Ammon's horn (tissue), 1 donor: ENCODE measurements around the gene LRP1-AS.

Experiments used
- DNase-seq: peaks from one replicate; pipeline ENCODE4 v3.0.0-alpha.2; 2016; ENCODE audit warnings: low spot score

LRP1-AS gene

DNA sequence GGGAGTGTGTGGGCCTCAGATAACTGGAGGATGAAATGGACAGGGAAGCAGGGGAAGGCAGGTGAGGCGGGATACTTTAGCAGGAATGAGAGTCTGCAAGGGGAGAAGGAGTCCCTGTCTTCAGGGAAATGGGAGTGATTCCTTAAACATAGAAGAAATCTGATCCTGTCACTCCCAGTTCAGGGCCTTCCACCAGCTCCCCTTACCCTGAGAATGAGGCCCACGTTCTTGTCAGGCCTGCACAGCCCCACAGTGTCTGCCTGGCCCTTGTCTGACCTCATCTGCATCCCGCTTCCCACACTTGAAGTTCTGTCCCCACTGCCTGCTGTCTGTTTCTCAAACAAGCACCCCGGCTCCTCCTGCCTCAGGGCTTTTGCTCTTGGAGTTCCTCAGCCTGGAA, 12.6 kb upstream of the LRP1-AS start:
- no peak for DNase-seq

DNA sequence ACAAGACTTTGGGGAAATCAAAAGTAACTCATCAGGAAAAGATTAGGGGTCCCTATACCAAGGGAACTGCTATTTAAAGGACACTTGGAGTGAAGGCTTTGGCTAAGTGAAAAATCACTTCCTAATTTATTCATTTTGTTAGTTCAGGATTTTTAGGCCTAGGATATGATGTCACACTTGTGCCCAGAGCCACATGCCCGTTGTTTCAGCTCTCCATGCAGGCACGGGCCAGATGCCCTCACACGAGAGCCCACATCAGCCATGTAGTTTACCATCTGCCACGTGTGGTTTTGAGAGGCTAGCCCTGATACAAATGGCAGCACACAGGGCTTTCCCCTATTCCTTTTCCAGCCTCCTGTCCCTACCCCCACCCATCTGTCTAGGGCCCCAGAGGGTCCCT, 11.9 kb upstream of the LRP1-AS start:
- DNase-seq: no peak

DNA sequence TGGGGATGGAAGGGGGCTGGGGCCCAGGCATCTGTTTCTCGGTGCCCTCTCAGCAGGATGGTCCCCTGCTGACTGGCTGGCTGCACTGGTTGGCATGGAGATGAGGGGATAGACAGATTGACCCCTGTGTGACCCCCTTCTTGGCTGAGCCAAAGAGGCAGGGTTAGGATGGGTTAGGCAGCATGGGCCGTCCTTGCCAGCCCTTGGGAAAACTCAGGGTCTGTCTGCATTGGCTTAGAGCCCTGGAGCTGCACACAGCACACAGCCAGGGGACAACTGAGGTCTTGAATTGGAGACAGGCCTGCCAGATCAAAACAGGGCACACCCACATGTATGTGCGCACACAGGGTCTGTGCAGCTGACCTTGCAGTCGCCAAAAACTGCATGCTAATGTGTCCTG, 11.2 kb upstream of the LRP1-AS start:
- no peak for DNase-seq

DNA sequence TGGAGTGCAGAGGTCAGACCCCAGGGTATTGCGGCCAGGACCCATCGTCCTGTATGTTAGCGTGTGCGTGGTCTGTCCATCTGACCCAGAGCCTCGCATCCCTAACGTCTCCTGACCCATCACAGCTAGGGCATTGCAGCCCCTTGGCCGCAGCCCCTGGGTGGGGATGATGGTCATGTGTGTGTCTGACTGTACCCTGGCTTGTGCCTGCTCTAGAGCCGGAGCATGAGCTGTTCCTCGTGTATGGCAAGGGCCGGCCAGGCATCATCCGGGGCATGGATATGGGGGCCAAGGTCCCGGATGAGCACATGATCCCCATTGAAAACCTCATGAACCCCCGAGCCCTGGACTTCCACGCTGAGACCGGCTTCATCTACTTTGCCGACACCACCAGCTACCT, 10.8 kb upstream of the LRP1-AS start:
- no peak for DNase-seq

DNA sequence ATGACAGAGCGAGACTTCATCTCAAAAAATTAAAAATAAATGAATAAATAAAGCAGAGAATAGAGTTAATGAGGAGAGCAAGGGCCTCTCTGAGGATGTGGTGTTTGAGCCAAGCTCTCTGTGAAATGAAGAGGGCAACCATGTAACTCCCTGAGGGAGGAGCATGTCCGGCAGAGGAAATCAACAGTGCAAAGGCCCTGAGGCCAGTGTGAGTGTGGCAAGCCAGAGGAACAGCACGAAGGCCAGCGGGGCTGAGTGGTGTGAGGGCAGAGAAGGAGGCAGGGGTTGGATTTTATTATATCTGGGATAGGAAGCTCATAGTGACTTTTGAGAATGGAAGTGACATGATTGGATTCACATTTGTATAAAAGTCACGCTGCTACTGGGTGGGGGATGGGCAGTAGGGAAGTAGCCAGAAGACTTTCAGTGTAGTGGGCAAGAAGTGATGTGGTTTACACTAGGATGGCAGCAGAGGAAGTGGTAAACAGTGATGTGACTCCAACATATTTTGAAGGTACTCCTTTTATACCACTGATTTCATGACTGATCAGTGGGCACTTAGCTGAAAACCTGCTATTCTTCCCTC, 10.3 kb upstream of the LRP1-AS start:
- peak; percentile 59 for DNase-seq

DNA sequence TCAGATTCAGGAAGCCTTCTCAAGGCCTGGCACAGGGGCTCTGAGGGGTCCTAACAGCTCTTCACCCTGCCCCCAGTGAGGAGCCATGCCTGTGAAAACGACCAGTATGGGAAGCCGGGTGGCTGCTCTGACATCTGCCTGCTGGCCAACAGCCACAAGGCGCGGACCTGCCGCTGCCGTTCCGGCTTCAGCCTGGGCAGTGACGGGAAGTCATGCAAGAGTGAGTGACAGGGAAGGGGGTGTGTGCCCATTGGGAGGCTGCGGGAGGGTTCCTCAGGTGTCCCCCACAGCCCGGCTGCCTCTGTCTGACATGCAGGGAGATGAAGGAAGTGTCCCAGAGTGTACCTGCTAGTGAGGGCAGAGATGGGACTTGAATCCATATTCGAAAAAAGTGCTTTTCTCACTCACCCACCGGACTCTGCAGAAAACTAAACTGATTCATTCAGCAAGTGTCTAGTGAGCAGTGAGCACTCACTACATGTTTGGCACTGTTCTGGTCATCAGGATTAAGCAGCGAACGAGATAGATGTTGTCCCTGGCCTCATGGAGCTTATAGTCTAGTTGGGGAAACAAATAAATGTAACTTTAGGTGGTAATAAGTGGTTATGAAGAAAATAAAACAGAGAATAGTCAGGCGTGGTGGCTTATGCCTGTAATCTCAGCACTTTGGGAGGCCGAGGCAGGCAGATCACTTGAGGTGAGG, 9.4 kb upstream of the LRP1-AS start:
- DNase-seq: no peak

DNA sequence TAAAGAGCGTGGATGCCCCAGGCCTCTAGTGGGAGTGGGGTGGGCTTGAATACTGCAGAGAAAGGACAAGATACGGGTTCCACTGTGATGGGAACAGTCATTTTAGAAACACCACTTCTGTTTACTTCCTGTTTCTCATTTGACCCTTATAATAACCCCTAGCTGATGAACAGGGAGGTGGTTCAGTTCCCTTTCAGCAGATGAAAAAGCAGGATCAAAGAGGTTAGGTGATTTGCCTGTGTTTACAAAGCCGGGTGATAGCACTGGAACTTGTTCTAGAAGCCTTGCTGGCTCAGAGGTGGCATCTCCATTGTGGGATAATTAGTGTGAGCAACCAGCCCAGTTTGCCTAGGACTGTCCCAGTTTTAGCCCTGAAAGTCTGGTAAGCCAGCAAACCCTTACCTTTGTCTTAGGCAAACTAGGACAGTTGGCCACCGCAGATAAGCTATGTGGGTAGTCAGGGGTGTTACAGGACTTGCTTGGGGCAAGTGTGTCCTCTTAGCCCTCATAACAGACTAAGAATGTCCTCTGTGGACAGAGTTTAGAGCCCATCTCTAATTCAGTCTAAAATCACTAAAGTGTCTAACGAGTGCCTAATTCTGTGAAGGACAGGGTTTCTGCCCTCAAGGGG, 7.5 kb upstream of the LRP1-AS start:
- no peak for DNase-seq

DNA sequence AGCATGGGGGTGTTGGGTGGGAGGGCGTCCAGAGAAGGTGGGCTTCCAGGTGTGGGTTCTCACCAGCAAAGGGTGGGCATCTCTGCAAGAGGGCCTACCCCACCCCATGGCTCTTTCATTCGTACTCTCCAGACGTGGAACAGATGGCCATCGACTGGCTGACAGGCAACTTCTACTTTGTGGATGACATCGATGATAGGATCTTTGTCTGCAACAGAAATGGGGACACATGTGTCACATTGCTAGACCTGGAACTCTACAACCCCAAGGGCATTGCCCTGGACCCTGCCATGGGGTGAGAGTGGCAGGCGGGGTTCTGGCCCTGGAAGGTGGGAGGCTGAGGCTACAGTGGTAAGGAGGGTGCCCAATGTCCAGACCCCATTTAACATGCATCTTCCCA, 6.7 kb upstream of the LRP1-AS start:
- no peak for DNase-seq

DNA sequence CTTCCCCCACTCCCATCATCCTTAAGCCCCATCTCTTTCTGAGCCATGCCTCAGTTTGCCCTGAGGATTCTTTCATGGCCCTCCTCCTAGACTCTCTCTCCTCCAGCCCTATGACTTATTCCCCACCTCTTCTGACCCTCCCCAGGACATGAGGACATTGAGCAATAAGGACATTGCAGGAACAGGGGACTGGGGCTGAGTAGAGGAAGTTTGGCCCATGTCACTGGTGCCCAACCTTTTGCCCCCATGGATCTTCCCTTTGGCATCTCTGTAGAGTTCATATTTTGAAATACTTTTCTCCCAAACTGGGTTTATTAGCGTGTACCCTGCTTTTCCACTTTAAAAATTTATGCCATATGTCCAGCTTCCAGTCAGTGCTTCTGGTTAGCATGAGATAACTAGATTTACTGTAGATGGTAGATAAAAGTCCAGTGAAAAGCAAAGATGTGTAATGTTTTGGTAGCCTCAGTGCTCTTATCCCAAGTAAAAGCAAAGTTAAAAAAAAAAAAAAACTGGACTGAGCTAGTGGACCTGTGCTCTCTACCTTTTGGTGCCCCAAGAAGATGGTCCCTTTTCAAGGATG, 6.1 kb upstream of the LRP1-AS start:
- DNase-seq: no peak

DNA sequence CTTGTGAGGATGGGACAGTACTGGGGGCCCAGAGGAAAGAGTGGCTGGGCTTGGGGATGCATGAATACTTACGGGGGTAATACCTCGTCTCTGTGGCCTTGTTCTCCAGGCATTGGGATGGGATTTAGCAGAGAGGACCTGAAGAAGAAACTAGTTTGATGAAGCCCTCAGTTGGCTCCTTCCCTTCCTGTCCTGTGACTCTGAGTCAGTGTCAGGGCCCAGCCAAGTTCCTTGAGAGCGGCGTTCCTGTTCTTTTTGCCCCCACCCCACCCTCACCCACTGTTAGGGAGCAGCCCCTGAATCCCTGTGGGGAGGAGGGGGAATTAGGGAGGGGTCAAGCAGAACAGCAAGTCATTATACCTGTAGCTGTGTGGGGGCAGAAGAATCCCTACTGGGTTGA, 5.2 kb upstream of the LRP1-AS start:
- peak; percentile 55 for DNase-seq

DNA sequence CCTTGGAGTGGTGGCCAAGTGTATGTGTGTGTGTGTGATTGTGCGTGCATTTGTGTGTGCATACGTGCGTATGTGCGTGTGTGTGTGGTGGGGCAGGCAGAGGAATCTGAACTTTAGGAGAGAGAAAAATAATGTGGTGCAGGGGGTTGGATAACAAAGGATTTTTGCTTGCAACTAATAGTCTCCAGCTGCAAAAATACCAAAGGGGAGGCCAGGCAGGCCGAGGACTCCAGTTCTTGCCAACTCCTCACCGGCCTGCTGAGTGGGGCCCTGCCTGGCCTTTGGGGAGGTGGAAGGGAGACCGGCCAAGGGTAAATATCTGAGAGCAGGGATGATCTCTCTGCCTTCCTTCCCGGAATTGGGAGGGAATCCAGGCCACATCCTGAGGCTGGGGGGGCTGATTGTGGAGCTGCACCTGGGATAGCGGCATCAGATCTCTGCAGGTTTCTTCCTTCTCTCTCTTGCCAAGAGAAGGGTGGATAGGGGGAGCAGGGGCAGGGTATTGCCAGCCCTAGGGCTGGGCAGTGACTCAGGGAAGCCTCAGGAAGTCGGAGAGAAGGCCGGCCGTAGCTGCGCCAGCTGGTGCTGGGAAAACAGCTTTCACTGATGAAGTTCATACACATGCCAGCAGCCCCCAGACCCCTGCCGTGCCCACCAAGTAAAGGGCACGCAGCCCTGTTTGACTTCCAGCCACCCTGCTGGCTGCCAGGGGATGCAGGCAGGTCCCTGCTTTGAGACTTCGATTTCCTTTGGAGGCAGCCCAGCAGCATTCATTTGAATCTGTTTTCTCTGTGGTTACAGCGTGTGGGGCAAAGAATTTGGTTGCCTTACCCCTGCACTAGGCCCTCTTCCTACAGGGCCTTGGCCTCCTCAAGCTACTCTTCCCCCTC, 4.6 kb upstream of the LRP1-AS start:
- DNase-seq: peak; percentile 52

DNA sequence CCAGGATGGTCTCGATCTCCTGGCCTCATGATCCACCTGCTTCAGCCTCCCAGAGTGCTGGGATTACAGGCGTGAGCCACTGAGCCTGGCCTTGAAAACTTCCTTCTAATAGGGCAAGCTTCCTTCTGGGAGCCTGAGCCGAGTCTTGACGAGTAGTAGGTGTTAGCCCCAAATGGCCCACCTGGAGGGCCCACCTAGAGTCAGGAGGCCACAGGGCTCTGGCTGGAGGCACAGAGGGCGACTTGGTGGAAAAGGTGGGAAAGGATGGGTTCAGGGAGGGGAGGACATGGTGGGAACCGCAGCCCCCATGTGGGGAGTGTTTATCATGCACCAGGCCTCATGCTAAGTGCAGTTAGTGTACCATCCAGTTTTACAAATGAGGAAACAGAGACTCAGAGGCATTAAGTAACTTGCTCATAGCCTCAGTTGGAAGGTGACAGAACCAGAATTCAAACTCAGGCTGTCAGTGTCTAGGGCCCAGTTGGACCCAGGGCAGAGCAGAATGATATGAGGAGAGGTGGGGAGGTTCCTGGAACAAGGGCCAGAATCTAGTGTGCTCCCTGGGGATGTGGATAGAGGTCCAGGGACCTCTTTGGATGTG, 3.1 kb upstream of the LRP1-AS start:
- DNase-seq: no peak

DNA sequence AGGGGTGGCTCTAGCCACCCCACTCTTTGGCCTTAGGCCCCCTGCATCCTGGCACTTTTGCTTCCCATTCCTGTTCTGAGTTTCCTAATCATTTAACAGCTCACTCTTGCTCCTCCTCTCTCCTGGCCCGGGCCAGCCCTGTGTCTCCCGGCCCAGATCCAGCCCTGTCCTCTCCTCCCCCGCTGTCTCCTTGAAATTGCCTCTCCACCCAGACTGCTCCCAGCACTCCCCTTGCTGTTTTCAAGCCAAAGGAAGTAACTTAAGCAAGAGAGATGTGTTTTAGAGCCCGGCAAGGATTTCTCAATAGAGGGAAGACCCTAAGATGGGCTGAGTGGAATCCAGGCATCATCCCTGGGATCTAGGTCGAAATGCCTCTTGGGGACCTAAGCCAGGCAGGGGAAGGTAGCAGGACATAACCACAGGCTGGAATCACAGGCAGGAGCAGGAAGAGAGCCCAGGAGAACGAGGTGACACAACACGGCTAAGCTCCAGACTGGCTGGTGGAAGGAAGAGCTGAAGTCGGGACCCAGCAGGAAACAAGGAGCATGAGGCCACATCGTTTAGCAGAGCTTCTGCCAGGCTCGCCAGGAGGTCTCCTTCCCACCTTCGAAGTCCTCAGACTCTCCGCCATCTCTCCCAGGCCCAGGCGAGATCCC, 2.0 kb upstream of the LRP1-AS start:
- DNase-seq: no peak

DNA sequence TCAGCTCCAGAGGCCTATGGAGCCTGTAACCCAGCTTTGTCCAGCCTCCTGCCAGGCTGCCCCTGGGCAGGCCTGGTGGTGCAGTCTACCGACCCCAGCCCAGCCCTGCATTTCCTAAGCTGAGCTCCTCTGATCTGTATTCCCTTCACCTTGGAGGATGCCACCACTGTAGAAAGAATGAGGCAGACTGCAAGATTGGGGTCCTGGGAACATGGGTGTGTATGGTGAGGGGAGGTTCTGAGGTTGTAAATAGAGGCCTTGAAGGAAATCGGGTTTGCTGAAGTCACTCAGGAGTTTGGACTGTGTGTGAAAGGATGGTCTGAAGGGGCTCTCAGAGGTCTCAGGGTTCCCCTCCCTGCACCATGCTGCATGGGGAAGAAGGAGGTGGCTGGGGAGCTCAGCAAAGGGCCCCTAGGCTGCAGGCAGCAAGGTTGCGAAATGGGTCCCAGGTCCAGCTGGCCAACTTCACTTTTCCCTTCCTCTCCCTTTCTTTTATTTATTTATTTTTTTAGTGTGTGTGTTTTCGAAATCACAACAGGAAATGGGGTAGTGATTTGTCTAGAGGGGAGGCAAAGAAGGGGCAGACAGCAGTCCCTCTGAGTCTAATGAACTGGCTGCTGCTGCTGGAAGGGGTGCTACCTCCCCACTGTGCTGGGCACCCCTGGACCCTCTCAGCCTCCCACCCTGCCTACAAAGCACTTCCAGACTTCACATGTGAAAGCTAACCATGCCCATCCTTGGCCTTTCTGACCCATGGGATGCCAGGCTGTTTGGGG, 1.2 kb upstream of the LRP1-AS start:
- DNase-seq: peak; percentile 72

DNA sequence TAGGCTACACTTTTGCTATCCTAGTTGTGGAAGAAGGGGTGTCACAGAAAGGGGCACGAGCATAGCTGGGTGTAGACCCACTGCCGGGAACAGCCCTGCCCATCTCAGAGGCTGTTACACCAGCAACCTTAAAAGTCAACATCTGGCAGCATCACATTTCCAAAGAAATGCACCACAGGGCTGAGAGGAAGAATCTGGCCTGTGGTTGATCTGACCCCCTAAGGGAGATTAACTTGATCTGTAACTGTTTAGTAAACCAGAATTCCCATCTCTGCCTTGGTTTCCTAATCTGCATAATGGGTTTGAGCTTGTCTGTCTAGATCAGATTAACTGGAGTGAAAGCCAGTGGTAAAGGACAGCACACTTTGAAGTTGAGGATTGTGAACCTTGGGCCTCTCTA, 1.3 kb downstream of the LRP1-AS start:
- DNase-seq: no peak

DNA sequence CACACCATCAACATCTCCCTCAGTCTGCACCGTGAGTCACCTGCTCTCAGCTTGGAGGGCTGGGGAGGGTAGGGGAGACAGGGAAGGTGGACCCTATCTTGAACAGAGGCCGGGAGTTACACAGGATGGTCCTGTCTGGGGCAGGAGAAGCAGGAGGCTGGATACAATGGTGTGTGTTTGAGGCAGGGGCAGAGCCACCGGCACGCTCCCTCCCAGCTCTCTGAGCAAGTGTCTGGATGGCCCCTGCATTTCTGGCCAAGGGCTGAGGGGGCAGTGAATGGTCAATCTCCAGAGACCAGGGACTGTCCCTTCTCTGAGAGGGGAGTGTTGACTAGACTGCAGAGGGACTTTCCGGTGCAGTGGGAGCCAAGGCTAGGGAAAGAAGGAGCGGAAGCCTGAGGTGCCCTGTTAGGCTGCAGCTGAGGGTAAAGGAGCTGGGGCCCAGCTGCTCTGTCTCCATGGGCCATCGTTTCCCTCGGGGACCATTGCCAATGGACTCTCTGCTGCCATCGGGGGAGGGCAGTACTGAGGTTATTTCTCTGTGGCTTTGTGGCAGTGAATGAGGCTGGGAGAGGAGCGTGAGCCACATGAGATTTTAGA, 1.9 kb downstream of the LRP1-AS start:
- peak; percentile 72 for DNase-seq

DNA sequence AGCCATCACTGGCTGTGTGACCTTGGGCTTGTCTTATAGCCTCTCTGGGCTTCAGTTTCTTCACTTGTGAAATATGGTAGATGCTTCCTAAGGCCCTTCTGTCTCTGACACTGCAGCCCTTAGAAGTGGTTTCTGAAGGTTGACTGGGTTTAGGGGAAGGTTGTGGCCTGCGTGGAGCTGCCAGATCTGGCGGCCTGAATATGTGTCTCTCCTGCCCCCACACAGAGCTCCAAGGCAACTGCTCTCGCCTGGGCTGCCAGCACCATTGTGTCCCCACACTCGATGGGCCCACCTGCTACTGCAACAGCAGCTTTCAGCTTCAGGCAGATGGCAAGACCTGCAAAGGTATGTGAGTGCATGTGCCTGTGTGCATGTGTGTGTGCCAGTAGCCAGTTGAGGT, 4.0 kb downstream of the LRP1-AS start:
- no peak for DNase-seq

DNA sequence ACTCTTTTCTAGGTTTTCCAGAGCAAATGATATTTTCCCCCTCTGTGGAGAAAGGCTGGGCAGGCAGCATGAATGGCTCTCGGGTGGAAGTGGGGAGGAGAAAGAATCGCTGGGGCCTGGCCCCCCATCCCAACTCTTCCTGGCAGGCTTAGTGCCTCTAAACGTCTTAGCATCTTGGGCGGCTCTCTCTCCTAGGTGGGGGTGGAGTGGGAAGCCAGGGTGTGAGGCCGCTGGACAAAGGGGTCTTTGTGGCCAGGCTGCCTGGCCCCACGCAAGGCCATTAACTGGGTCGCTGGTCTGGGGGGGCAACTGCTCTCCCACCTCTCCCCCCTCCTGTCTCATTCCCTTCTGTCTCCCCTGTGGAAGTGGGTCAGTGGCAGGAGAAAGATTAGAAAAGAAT, 4.7 kb downstream of the LRP1-AS start:
- peak; percentile 69 for DNase-seq

DNA sequence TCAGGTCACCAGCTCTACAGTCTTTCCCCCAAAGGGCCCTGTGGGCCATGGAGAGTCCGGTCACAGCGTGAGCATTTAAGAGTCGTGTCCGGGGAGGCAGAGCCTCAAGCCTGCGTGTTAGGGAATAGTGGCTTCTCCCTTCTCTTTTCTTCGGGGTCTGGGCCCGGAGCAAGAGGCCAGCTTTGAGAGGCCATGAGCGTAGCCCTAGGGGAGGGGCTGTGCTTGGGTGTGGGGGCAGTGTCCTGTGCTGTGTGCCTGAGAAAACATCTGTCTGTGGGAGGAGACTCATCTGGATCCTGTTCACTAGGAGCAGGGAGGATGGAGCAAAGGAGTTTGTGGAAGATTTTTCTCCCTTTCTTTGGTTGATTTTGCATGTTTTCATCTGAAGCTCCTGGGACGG, 5.3 kb downstream of the LRP1-AS start:
- no peak for DNase-seq

DNA sequence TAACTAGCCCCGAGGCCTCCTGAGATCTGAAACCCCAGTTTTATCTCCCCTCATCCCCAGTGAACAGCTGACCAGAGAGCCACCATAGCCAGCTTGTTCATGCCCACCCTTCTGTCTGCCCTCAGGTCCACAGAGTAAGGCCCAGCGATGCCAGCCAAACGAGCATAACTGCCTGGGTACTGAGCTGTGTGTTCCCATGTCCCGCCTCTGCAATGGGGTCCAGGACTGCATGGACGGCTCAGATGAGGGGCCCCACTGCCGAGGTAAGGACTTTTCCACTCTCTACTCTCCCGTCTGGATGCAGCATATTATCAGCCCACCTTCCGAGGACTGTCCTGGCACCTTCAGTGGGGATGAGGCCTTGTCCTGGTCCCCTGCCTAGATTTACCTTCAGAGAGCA, 6.2 kb downstream of the LRP1-AS start:
- no peak for DNase-seq
